ENCODE measurements around the gene CCL25.

Gene CCL25

DNA sequence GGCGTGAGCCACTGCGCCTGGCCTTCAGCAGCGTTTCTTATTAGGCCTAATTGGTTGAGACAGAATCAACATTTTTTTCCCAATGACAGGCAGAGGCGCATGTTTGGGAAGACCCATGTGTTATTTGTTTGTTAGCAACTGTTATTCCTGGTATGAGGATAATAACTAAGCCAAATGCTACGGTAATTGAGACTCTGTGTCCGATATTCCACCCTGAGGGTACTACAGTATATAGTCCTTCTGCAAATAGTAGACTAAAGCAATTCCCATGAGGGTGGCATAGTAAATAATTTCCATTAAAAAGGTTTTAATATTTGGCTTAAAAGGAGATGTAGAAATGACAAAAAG lies 18.4 kb upstream of the CCL25 start:
- TF ChIP-seq ZNF274 (IDR thresholded peaks at IDR 0.05; ENCODE audit: low read depth, low read length) = no peak
- TF ChIP-seq YY1 (IDR thresholded peaks at IDR 0.05; ENCODE audit: insufficient read depth, insufficient read length) = no peak
- no peak for DNase-seq (ENCODE audit: low read depth, low spot score)
- no peaks in the 10 kb centered on the region for H3K9me3 ChIP-seq (ENCODE audit: insufficient read depth, low read length)
- H3K9ac ChIP-seq (ENCODE audit: insufficient read length, low read depth) = no peak overlapping the region
- peaks cover 3% of the 10 kb centered on the region for H3K4me1 ChIP-seq (ENCODE audit: insufficient read depth, insufficient read length)
- no peaks in the 10 kb centered on the region for H3K27me3 ChIP-seq (ENCODE audit: insufficient read depth, insufficient read length)
- H3K4me3 ChIP-seq (ENCODE audit: insufficient read length, low read depth) = no peak overlapping the region
- no peaks in the 10 kb centered on the region for H3K36me3 ChIP-seq (ENCODE audit: insufficient read depth, insufficient read length, low read length)

DNA sequence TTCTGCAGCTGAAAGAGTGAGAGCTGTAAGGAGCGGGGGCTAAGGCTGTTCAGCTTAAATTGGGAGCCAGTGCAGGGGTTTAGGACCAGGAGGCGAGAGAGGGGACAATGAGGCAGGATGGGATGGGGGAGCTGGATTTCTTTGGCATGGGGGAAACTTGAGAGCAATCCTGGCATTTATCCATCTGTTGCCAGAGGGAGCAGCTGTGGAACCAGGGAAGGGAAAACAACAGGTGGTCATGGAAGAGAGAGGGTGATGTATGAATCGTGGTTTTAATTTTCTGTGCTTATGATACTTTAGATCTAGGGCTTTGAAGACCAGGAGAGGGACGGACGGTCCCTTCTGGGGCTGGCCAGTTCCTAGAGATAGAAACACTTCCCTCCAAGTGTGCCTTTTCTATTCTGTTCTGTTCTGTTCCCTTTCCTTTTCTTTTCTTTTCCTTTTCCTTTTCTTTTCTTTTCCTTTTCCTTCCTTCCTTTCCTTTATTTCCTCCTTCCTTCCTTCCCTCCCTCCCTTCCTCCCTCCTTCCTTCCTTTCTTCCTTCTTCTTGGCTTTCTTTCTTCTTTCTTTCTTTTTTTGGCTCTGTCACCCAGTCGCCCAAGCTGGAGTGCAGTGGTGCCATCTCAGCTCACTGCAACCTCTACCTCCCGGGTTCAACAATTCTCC lies 16.0 kb upstream of the CCL25 start:
- H3K4me1 ChIP-seq (ENCODE audit: insufficient read depth, insufficient read length) = peaks cover 4% of the 10 kb centered on the region
- H3K27me3 ChIP-seq (ENCODE audit: insufficient read depth, insufficient read length) = no peaks in the 10 kb centered on the region
- no peak overlapping the region for H3K9ac ChIP-seq (ENCODE audit: insufficient read length, low read depth)
- no peak overlapping the region for H3K4me3 ChIP-seq (ENCODE audit: insufficient read length, low read depth)
- no peaks in the 10 kb centered on the region for H3K36me3 ChIP-seq (ENCODE audit: insufficient read depth, insufficient read length, low read length)
- no peaks in the 10 kb centered on the region for H3K9me3 ChIP-seq (ENCODE audit: insufficient read depth, low read length)
- DNase-seq (ENCODE audit: low read depth, low spot score) = no peak
- TF ChIP-seq ZNF274 (IDR thresholded peaks at IDR 0.05; ENCODE audit: low read depth, low read length) (no peak), YY1 (IDR thresholded peaks at IDR 0.05; ENCODE audit: insufficient read depth, insufficient read length) (no peak), SUZ12 (IDR thresholded peaks at IDR 0.05; ENCODE audit: extremely low read depth, insufficient read depth, insufficient read length) (no peak)

DNA sequence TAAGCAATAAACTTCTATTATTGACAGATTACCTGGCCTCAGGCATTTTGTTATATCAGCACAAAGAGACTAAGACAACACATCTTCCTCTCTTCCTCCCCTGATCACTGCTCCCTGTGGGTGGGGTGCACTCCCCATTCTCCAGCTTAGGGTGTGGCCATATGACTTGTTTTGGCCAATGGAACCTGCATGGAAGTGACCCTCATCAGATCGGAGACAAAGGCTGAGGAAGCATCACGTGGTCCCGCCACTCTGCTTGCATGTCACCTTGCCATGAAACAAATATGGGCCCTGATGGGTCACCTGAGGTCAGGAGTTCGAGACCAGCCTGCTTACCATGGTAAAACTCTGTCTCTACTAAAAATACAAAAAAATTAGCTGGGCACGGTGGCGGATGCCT lies 13.7 kb upstream of the CCL25 start:
- Histone ChIP-seq H3K27me3 (ENCODE audit: insufficient read depth, insufficient read length) (no peaks in the 10 kb centered on the region), H3K36me3 (ENCODE audit: insufficient read depth, insufficient read length, low read length) (no peaks in the 10 kb centered on the region), H3K4me3 (ENCODE audit: insufficient read length, low read depth) (no peak overlapping the region), H3K9me3 (ENCODE audit: insufficient read depth, low read length) (no peaks in the 10 kb centered on the region), H3K4me1 (ENCODE audit: insufficient read depth, insufficient read length) (peaks cover 5% of the 10 kb centered on the region), H3K9ac (ENCODE audit: insufficient read length, low read depth) (no peak overlapping the region)
- no peak for TF ChIP-seq ZNF274 (IDR thresholded peaks at IDR 0.05; ENCODE audit: low read depth, low read length)
- TF ChIP-seq SUZ12 (IDR thresholded peaks at IDR 0.05; ENCODE audit: extremely low read depth, insufficient read depth, insufficient read length) = no peak
- no peak for TF ChIP-seq YY1 (IDR thresholded peaks at IDR 0.05; ENCODE audit: insufficient read depth, insufficient read length)
- no peak for DNase-seq (ENCODE audit: low read depth, low spot score)

DNA sequence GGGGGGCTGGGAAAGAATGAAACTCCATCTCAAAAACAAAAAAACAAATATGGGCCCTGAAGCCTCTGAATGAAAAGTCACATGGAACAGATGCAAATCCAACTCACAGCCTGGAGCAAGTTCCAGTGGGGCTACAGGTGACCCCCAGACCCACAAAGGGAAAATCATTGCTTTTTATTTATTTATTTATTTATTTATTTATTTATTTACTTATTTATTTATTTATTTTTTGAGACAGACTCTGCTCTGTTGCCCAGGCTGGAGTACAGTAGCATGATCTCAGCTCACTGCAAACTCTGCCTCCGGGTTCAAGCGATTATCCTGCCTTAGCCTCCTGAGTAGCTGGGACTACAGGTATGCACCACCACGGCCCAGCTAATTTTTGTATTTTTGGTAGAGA lies 13.3 kb upstream of the CCL25 start:
- Histone ChIP-seq H3K27me3 (ENCODE audit: insufficient read depth, insufficient read length) (no peaks in the 10 kb centered on the region), H3K9me3 (ENCODE audit: insufficient read depth, low read length) (no peaks in the 10 kb centered on the region), H3K9ac (ENCODE audit: insufficient read length, low read depth) (no peak overlapping the region), H3K4me3 (ENCODE audit: insufficient read length, low read depth) (no peak overlapping the region), H3K36me3 (ENCODE audit: insufficient read depth, insufficient read length, low read length) (no peaks in the 10 kb centered on the region), H3K4me1 (ENCODE audit: insufficient read depth, insufficient read length) (peaks cover 8% of the 10 kb centered on the region)
- TF ChIP-seq SUZ12 (IDR thresholded peaks at IDR 0.05; ENCODE audit: extremely low read depth, insufficient read depth, insufficient read length) (no peak), YY1 (IDR thresholded peaks at IDR 0.05; ENCODE audit: insufficient read depth, insufficient read length) (no peak), ZNF274 (IDR thresholded peaks at IDR 0.05; ENCODE audit: low read depth, low read length) (no peak)
- DNase-seq (ENCODE audit: low read depth, low spot score) = no peak

DNA sequence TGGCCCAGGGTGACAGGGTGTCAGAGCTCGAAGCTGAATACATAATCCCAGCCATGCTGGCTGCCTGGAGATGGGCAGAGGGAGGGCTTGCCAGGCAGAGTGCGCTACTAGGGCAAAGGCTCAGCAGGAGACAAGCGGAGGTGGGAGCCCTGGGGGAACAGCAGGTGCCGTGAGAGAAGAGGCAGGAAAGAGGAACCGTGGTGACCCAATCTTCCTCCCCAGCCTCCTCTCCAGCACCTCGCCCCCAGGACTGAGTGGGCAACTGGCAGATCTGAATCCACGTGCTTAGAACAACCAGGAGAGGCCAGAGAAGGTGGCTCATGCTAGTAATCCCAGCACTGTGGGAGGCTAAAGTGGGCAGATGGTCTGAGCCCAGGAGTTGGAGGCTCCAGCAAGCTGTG lies 11.0 kb upstream of the CCL25 start:
- Histone ChIP-seq H3K4me1 (ENCODE audit: insufficient read depth, insufficient read length) (peaks cover 11% of the 10 kb centered on the region), H3K9ac (ENCODE audit: insufficient read length, low read depth) (no peak overlapping the region), H3K27me3 (ENCODE audit: insufficient read depth, insufficient read length) (no peaks in the 10 kb centered on the region), H3K4me3 (ENCODE audit: insufficient read length, low read depth) (no peak overlapping the region), H3K36me3 (ENCODE audit: insufficient read depth, insufficient read length, low read length) (no peaks in the 10 kb centered on the region), H3K9me3 (ENCODE audit: insufficient read depth, low read length) (no peaks in the 10 kb centered on the region)
- TF ChIP-seq YY1 (IDR thresholded peaks at IDR 0.05; ENCODE audit: insufficient read depth, insufficient read length) = no peak
- DNase-seq (ENCODE audit: low read depth, low spot score) = no peak

DNA sequence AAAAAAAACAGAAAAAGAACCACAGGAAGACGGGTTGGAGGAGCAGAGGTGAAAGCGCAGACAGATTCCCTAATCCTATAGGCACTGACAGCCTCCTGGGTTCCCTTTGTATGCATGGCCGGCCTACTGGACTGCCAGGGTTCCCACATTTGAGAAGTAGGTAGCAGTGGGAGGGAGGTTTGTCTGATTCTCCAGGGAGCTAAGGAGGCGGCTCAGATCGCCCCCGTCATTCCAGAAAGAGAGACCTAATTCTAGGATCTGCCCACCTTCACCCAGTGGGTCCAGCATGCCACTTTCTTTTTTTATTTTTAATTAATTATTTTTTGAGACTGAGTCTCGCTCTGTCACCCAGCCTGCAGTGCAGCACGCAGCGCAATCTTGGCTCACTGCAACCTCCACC lies 9.7 kb upstream of the CCL25 start:
- no peaks in the 10 kb centered on the region for H3K27me3 ChIP-seq (ENCODE audit: insufficient read depth, insufficient read length)

DNA sequence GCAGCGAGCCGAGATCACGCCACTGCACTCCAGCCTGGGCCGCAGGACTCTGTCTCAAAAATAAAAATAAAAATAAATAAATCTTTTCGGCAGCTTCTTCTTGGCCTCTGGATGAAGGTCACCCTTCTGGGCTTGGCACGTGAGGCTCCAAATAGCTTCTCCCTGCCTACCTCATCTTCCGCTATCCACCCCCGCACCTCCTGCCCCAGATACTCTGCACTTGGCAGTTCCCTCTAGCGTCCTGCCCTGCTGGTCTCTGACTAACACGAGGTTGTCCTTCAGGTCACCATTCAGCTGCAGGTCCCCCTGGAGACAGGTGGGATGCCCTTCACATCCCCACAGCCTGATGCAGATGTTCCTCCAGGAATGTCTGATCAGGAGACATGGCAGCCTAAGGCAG lies 8.5 kb upstream of the CCL25 start:
- DNase-seq (ENCODE audit: low read depth, low spot score) = no peak
- Histone ChIP-seq H3K4me1 (ENCODE audit: insufficient read depth, insufficient read length) (peaks cover 11% of the 10 kb centered on the region), H3K27me3 (ENCODE audit: insufficient read depth, insufficient read length) (peaks cover 2% of the 10 kb centered on the region), H3K9me3 (ENCODE audit: insufficient read depth, low read length) (no peaks in the 10 kb centered on the region), H3K4me3 (ENCODE audit: insufficient read length, low read depth) (no peak overlapping the region), H3K36me3 (ENCODE audit: insufficient read depth, insufficient read length, low read length) (no peaks in the 10 kb centered on the region), H3K9ac (ENCODE audit: insufficient read length, low read depth) (no peak overlapping the region)
- TF ChIP-seq YY1 (IDR thresholded peaks at IDR 0.05; ENCODE audit: insufficient read depth, insufficient read length) (no peak), SUZ12 (IDR thresholded peaks at IDR 0.05; ENCODE audit: extremely low read depth, insufficient read depth, insufficient read length) (no peak), ZNF274 (IDR thresholded peaks at IDR 0.05; ENCODE audit: low read depth, low read length) (no peak)

More for the DNA sequence above, 9.7 kb upstream of the CCL25 start:
- no peaks in the 10 kb centered on the region for H3K36me3 ChIP-seq (ENCODE audit: insufficient read depth, insufficient read length, low read length)
- DNase-seq (ENCODE audit: low read depth, low spot score) = no peak
- no peak overlapping the region for H3K9ac ChIP-seq (ENCODE audit: insufficient read length, low read depth)
- H3K4me3 ChIP-seq (ENCODE audit: insufficient read length, low read depth) = no peak overlapping the region
- TF ChIP-seq YY1 (IDR thresholded peaks at IDR 0.05; ENCODE audit: insufficient read depth, insufficient read length) (no peak), SUZ12 (IDR thresholded peaks at IDR 0.05; ENCODE audit: extremely low read depth, insufficient read depth, insufficient read length) (no peak), ZNF274 (IDR thresholded peaks at IDR 0.05; ENCODE audit: low read depth, low read length) (no peak)
- H3K4me1 ChIP-seq (ENCODE audit: insufficient read depth, insufficient read length) = peaks cover 11% of the 10 kb centered on the region
- H3K9me3 ChIP-seq (ENCODE audit: insufficient read depth, low read length) = no peaks in the 10 kb centered on the region

Data from NT2/D1 (cell line).